ENCODE measurements around the gene MAML3. TPM values are rescaled to one million over a fixed set of nuclear protein-coding genes. Genes with fewer than 3 reads are reported as not detected.

The MAML3 gene
- total RNA-seq, 1 donor from 2014 or later, result 4.4 TPM

DNA sequence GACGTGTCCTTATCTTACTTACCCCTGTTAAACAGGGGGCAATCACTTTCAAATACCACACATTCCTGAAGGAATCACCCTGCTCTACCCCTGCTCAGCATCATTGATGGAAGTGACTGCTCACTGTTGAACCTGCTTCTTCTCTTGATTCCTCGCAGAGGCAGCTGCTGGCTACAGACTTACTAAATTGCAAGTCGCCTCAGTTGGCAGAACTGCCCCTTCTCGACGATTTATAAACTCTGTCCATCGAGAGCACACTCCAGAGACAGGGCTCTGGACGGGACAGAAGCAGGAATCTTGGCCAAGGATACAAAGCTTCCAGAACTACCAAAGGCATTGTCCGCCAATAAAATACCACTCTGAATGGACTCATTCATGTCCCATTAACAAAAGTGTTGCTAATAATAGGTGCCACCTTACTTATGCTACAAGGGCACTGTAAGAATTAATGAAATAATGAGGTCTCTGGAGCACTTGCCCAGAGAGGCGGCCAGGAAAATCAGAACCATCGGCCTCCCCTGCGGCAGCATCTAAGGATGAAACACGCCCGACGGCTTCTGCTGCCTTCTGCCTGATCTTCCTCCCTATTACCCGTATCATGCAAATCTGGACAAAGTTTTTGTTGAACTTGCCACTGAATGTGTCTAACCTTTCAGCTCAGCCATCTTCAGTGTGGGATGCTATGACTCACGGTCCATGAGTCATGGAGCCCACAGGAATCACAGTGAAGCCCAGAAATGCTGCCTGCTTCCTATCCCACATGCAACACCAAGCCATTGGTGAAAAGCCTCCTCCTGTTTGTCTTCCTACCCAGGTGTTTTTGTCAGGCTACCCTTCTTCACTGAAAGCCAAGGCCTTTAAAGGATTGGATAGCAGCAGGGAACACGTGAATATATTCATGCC lies 164.9 kb downstream of the MAML3 start:
- peak; percentile 55 for DNase-seq

- DNase-seq, result peak; percentile 32
Observed at GRCh38 chr4:139987502-139987850, 166.5 kb downstream of the MAML3 start.

- DNase-seq, result no peak
Observed at GRCh38 chr4:139986689-139987501, 167.1 kb downstream of the MAML3 start.

DNA sequence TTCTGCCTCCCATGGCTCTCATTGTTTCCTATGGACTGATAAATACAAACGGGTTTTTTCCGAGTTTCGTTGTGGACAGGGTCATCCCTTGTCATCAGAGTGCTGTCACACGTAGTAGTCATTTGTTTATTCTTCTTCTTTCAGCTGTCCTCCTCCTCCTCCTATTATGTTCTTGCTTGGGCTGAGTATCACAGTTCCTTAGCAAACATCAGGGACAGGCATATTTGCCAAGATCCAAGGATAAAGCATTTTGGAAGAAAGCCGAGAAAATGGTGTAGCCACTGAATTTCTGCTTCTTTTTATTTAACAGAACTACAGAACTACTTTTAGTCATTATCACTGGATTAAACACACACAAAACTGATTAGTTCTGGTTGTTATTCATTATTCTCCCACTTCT lies 167.9 kb downstream of the MAML3 start:
- no peak for DNase-seq

- DNase-seq, result no peak
Observed at GRCh38 chr4:139985401-139985800, 168.6 kb downstream of the MAML3 start.

GRCh38 chr4:139984471-139984870 lies 169.5 kb downstream of the MAML3 start:
- no peak for DNase-seq

DNA sequence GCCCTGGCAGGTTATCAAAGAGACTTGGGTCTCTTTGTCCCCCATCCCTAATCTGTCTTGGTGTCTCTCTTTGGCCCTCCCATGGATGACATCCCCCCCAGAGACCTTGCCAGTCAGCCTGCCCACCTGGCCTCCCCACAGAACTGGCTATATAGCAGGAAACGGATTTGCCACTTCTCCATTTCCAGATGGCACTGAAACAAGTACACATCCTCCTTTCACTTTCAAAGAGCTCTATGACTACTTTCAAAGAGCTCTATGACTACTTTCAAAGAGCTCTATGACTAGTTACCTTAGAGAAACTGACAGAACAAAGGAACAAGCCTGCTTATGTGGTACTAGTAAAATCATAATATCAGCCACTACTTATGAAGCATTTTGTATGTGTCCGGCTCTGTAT lies 175.3 kb downstream of the MAML3 start:
- DNase-seq, result no peak

DNA sequence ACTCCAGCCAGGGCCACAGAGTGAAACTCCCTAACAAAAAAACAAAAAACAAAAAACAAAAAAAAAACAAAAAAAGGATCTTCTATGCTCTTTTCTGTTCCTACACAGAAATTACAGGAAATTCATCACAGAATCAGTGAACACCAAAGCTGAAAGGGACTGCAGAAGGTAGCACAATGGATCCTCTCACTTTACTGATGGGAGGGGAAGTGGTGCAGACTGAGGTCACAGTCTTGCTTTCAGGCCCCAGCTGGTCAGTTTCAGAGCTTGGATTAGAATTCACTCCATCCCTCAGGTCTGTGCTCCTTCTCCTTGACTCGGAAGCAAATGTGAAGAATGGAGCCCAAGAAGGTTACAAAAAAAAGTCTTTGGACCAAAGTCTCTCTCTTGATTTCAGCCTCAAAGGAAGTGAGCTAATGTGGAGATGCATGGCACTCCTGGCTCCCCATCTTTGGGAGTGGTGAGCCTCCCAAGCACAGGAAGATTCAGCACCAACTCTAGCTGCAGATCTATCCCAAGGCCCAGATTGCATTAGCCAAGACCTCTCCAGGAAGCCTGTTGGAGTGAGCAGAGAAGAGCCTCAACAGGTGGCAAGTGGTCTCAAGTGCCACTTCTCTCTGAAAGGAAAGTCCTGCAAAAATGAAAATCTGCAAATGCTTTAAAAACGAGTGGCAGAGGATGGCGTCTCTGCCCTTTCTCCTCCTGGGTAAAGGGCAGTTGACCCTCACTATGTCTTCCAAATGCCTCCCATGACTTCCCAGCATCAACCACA lies 176.0 kb downstream of the MAML3 start:
- no peak for DNase-seq

DNA sequence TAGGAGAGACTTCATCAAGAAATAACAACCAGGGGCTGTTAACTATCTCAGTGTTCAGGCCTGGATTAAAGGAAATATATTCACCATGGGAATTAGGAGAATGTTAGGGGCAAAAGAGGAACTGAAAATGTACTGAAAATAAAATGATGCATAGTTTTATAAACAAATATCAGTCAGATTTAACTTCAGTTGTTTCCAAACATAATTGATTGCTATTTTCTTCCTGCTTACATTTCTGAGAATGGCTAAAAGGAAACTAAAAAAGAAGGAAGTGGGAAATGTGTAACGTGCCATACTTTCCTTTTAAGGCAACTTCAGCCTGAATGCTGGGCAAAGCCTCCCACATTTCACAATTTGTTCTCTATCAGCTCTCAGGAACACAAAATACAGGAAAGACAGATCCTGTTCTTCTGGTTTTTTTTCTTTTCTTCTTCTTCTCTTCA lies 178.1 kb downstream of the MAML3 start:
- DNase-seq, result no peak

DNA sequence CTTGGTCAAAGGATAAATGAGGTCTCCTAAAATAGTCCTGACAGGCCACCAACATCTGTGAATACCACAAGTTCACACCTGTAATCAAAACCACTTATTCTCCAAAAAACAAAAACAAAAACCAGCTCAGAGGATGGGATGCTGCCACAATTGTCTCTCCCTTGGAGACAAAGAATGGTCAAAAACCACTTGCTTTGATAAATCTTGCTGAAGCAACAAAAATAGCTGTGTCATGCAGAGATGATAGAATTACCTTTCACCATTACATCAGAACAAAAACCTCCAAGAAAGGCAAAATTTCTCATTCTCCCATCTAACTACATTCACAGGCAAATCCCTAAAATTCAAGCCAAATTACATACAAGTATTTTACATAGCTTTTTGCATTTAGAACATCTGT lies 180.4 kb downstream of the MAML3 start:
- no peak for DNase-seq

- DNase-seq, result no peak
Observed at GRCh38 chr4:139973015-139973414, 181.0 kb downstream of the MAML3 start.

DNA sequence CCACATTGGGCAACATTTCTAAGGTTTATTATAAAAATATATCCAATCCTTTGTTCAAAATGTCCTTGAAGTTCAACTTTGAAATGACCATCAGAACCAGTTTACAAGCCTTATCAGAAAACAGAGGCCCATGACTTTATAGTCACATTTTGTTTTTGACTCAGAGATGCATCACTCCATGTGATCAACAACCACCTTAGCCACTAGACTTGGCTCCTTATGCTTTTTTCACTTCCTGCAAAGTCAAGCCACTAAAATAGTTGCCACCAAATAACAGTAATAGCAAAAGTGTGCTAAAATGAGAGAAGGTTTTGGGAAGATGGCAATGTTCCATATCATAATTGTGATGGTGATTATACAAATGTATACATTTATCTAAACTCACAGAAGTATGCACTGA lies 181.7 kb downstream of the MAML3 start:
- no peak for DNase-seq

DNA sequence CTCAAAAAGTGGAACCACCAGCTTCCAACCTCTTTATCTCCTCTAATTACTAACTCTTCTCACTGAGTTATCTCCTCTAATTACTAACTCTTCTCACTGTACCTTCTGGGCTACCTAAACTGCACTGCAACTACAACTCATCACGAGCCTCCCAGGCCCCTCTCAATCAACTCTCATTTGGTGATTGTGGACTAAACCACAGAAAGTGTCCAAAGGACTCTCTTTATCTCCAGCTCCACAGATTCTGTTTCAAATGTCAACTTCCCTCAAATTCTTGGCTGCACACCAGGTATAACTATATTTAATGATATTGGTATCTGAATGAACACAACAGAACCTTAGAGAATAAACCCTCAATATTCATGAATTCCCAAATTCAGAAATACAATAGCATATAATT lies 182.9 kb downstream of the MAML3 start:
- no peak for DNase-seq

GRCh38 chr4:139969635-139970266 lies 184.2 kb downstream of the MAML3 start:
- DNase-seq, result no peak

DNA sequence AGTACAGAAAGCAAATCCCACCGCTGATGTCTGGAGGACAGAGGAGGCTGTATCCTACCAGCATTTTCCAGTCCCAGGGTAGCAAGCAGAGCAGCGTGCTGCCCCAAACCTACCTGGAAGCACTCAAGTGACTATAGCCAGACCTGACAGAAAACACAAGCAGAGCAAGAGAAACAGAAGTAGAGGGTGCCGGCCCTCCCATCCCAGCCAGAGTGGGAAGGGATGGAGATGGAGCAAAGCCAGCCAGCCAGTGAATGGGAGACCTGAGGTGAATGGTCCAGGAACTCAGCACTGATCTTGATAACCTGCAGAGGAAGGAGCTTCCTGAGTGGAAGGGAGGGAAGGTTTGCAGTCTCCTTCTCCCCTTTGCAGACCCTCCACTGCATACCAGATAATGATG lies 185.2 kb downstream of the MAML3 start:
- DNase-seq, result no peak

DNA sequence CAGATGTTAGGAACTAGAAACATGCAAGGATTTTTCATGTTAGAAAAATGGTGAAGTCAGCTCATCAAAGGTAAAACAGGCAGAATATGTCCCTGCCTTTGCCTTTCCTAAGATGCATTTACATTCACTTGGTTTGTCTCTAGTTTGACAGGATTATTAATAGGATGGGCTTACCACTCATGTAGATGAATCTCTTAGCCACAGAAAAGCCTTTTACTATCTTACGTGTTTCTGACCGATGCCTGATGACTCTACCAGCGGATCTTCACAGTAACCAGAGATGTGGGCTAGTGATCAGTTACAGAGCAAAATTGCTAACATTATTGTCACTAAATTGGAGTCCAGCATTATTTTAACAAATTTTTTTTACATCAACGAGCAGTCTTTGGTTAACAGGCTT lies 187.6 kb downstream of the MAML3 start:
- DNase-seq, result no peak

DNA sequence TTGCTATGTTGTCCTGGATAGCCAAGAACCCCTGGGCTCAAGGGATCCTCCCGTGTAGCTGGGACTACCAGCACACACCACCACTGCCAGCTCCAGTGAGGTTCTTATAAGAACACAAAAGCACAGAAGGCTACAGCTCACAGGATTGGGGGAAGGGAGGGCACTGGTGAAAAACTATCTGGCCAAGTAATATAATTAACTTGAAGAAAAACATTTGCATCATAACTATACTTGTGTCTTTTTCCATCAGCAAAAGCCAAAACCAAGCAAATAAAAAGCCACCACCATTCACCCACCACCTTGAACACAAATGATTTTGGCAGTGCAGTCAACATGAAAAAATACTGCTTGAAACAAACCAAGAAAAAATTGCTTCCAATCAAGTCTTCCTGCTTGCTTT lies 188.2 kb downstream of the MAML3 start:
- no peak for DNase-seq

GRCh38 chr4:139963708-139964107 lies 190.3 kb downstream of the MAML3 start:
- DNase-seq, result no peak

- no peak for DNase-seq
Observed at GRCh38 chr4:139962130-139962684, 191.8 kb downstream of the MAML3 start.

- no peak for DNase-seq
Observed at GRCh38 chr4:139961344-139961946, 192.5 kb downstream of the MAML3 start.

- no peak for DNase-seq
Observed at GRCh38 chr4:139959396-139959795, 194.6 kb downstream of the MAML3 start.

GRCh38 chr4:139958739-139959098 lies 195.3 kb downstream of the MAML3 start:
- DNase-seq, result no peak

Measured in occipital lobe (tissue), 2 donors.